ENCODE data around the gene LUZP2.

- no peak for TF ChIP-seq USF2 (CRISPR knock-in tag; IDR thresholded peaks at IDR 0.05)
- TF ChIP-seq GATA2 (CRISPR knock-in tag; IDR thresholded peaks at IDR 0.05): no peak
- TF ChIP-seq ZNF431 (CRISPR knock-in tag; IDR thresholded peaks at IDR 0.05): no peak
These were observed 96.5 kb downstream of the LUZP2 start for GRCh38 chr11:24593332-24593731.
